Hepatocyte (in vitro differentiated cells): ENCODE data around the gene CCDC40.

Experiments
- CTCF ChIP-seq: fragments of 200-600 bp; sonication (generic); IDR thresholded peaks from 2 replicates; pipeline ENCODE4 v1.5.1; 2016; ENCODE audit warnings: antibody characterized with exemption, mild to moderate bottlenecking; ENCODE audit not compliant: poor library complexity
- EZH2 ChIP-seq: fragments of 200-600 bp; sonication (generic); IDR thresholded peaks from 2 replicates; pipeline ENCODE4 v1.6.1; 2016; ENCODE audit warnings: antibody characterized with exemption, mild to moderate bottlenecking, borderline replicate concordance
- EZH2phosphoT487 ChIP-seq: fragments of 200-600 bp; sonication (generic); IDR thresholded peaks from one replicate; pipeline ENCODE4 v1.6.1; 2018; ENCODE audit warnings: antibody characterized with exemption, mild to moderate bottlenecking, low read depth, moderate library complexity; ENCODE audit not compliant: unreplicated experiment, severe bottlenecking

DNA sequence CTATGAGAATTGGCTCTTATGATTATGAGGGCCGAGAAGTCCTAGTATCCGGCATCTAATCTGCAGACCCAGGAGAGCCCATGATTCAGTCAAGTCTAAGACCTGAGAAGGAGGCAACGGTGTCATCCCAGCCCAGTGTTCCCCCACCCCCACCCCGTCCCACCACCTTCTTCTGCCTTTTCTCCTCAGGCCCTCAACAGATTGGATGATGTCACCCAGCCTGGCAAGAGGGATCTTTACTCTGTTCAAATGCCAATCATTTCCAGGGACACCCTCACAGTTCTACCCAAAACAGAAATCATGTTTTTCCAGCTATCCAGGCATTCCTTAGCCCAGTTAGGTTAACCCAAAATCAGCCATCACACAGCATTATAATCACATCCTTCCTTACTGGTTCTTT, 54.9 kb downstream of the CCDC40 start:
- TF ChIP-seq CTCF (no peak), EZH2 (no peak), EZH2phosphoT487 (no peak)
